GM10266 (cell line): ENCODE data around the gene SCAF1.

ENCODE experiments used
- DNase-seq: peaks from one replicate; pipeline ENCODE4 v3.0.0; 2012; ENCODE audit errors: extremely low spot score
- CTCF ChIP-seq: IDR thresholded peaks from 2 replicates; pipeline ENCODE4 v1.5.1; 2012; ENCODE audit warnings: mild to moderate bottlenecking, low read depth; ENCODE audit not compliant: control insufficient read depth, insufficient read depth; ENCODE audit errors: missing control alignments

SCAF1 gene

GRCh38 chr19:49641688-49642491 is at the start of gene SCAF1:
SCAF1 (plus strand) TSS chr19:49642209; CDS start chr19:49645027, 2,818 bp downstream.
- peak; percentile 99 for DNase-seq
- no peak for TF ChIP-seq CTCF

- peak; percentile 63 for DNase-seq
- no peak for TF ChIP-seq CTCF
These were observed 49.4 kb upstream of the SCAF1 start for GRCh38 chr19:49592486-49593232.

- no peak for TF ChIP-seq CTCF
- DNase-seq: peak; percentile 100
These were observed 48.5 kb upstream of the SCAF1 start for GRCh38 chr19:49593233-49594113.

- TF ChIP-seq CTCF: no peak
- DNase-seq: no peak
These were observed 47.6 kb upstream of the SCAF1 start for GRCh38 chr19:49594157-49594992.

- DNase-seq: peak; percentile 19
- no peak for TF ChIP-seq CTCF
These were observed 46.8 kb upstream of the SCAF1 start for GRCh38 chr19:49594993-49595818.
